Measurements from ENCODE around the gene PKD1L1. TPM values are rescaled to one million over a fixed set of nuclear protein-coding genes. Genes with fewer than 3 reads are reported as not detected.

PKD1L1 gene
- total RNA-seq, 2 donors from 2014 or later = 0.56 to 0.82 TPM

GRCh38 chr7:47737601-47738000, 210.7 kb downstream of the PKD1L1 start:
- ATAC-seq (no peak), DNase-seq (no peak)
- intact Hi-C loops (cut with DNase I, micrococcal nuclease) = no loop called here

GRCh38 chr7:47735431-47736345, 212.6 kb downstream of the PKD1L1 start:
- ATAC-seq = no peak
- intact Hi-C loops (cut with DNase I, micrococcal nuclease) = no loop called here
- DNase-seq = no peak

- intact Hi-C loops (cut with DNase I, micrococcal nuclease) = no loop called here
- no peak for DNase-seq
- no peak for ATAC-seq
These were observed 213.3 kb downstream of the PKD1L1 start for GRCh38 chr7:47734949-47735291.

GRCh38 chr7:47734287-47734948, 213.8 kb downstream of the PKD1L1 start:
- DNase-seq (no peak), ATAC-seq (no peak)
- intact Hi-C loops (cut with DNase I, micrococcal nuclease) = no loop called here

- ATAC-seq (no peak), DNase-seq (no peak)
- intact Hi-C loops (cut with DNase I, micrococcal nuclease) = no loop called here
These were observed 218.1 kb downstream of the PKD1L1 start for GRCh38 chr7:47730142-47730541.

GRCh38 chr7:47726047-47726726, 222.1 kb downstream of the PKD1L1 start:
- no peak for ATAC-seq
- intact Hi-C loops (cut with DNase I, micrococcal nuclease) = no loop called here
- DNase-seq = no peak

- no peak for DNase-seq
- no peak for ATAC-seq
- intact Hi-C loops (cut with DNase I, micrococcal nuclease) = no loop called here
These were observed 223.1 kb downstream of the PKD1L1 start for GRCh38 chr7:47725031-47725780.

Other genes with a start within 250 kb of the PKD1L1 start
- 10 to 100 TPM; 38.7 to 41.0 TPM for gene HUS1, start 31.1 kb upstream of the PKD1L1 start, total RNA-seq
- not detected for gene SUN3, start 80.6 kb upstream of the PKD1L1 start, total RNA-seq
- gene C7orf57, start 87.1 kb upstream of the PKD1L1 start, total RNA-seq = not detected
- 10 to 100 TPM; 45.6 to 54.2 TPM for gene UPP1, start 140.8 kb upstream of the PKD1L1 start, total RNA-seq
- gene ABCA13, start 223.0 kb upstream of the PKD1L1 start, total RNA-seq = under 1 TPM; 0.11 to 0.76 TPM